Endothelial cell of umbilical vein (primary cell): Measurements from ENCODE around the gene KISS1. TPM values are rescaled to one million over a fixed set of nuclear protein-coding genes. Genes with fewer than 3 reads are reported as not detected.

Source experiments
- BruUV-seq: library from RNA; stranded (reverse); fragments of 400-500 nt; replicated peaks from 2 replicates; lab custom pipeline; 2021; lab: Mats Ljungman, UMichigan
- CTCF ChIA-PET: fragments of 300-600, 350-600 bp; sonication (Branson Sonifier 250); formaldehyde crosslinking; loops from one replicate; lab custom pipeline; 2021; ENCODE audit warnings: antibody characterized with exemption, inconsistent platforms; lab: Charles Lee
- POLR2A ChIA-PET: fragments of 300-600, 350-600 bp; sonication (Branson Sonifier 250); formaldehyde crosslinking; loops from one replicate; lab custom pipeline; 2021; ENCODE audit warnings: antibody characterized with exemption, inconsistent platforms; lab: Charles Lee
- DNase-seq: peaks from one replicate; pipeline ENCODE4 v3.0.0-alpha.2; 2011; ENCODE audit warnings: low read depth, low spot score
- FAIRE-seq: peaks from 2 replicates; lab custom pipeline; 2011; peaks lifted over from hg19 to GRCh38; lab: Jason Lieb, UNC
- H2AFZ ChIP-seq: 2 replicates; pipeline ENCODE4 v1.6.0; 2012; ENCODE audit warnings: low read depth, low read length, control low read depth, inconsistent platforms
- H3K27ac ChIP-seq: 2 replicates; pipeline ENCODE4 v1.5.1; 2011; ENCODE audit warnings: low read depth, mild to moderate bottlenecking, control low read depth, low read length, moderate library complexity; ENCODE audit not compliant: insufficient read depth
- H3K27me3 ChIP-seq, 2 experiments: 2 replicates each; pipeline versions ENCODE4 v1.6.0 to v1.6.1; 2011; ENCODE audit warnings: low read length in 2 of 2, mixed read lengths in 1 of 2; ENCODE audit not compliant: control insufficient read depth in 2 of 2, insufficient read depth in 2 of 2
- H3K36me3 ChIP-seq, 2 experiments: 2 replicates in 1 of 2; 3 replicates in 1 of 2; pipeline ENCODE4 v1.5.1; 2011; ENCODE audit warnings: low read length in 2 of 2, mild to moderate bottlenecking in 1 of 2, moderate library complexity in 1 of 2; ENCODE audit not compliant: control insufficient read depth in 2 of 2, insufficient read depth in 2 of 2; ENCODE audit errors: extremely low read depth in 1 of 2
- H3K4me1 ChIP-seq: 3 replicates; pipeline ENCODE4 v1.5.1; 2011; ENCODE audit warnings: mild to moderate bottlenecking, low read length; ENCODE audit not compliant: control insufficient read depth, insufficient read depth; ENCODE audit errors: extremely low read depth
- H3K4me2 ChIP-seq: 2 replicates; pipeline ENCODE4 v1.6.1; 2011; ENCODE audit warnings: low read length, control low read depth, mixed read lengths; ENCODE audit not compliant: insufficient read depth
- H3K4me3 ChIP-seq, 3 experiments: fragments of 200-600 bp in 1 of 3; sonication (generic), shearing (Covaris generic) in 1 of 3; replicated peaks in 1 of 3; 2 replicates each; pipeline ENCODE4 v1.5.1; 2011 to 2016; ENCODE audit warnings: control low read depth in 3 of 3, low read length in 3 of 3, mild to moderate bottlenecking in 2 of 3, inconsistent platforms in 1 of 3, low read depth in 1 of 3, moderate library complexity in 1 of 3; ENCODE audit not compliant: insufficient read depth in 1 of 3
- H3K79me2 ChIP-seq: 2 replicates; pipeline ENCODE4 v1.6.0; 2012; ENCODE audit warnings: low read length, inconsistent platforms; ENCODE audit not compliant: control insufficient read depth, insufficient read depth
- H3K9ac ChIP-seq: replicated peaks from 2 replicates; pipeline ENCODE3; 2011; ENCODE audit warnings: low read length, control low read depth; ENCODE audit not compliant: insufficient read depth; ENCODE audit errors: extremely low read depth
- H3K9me1 ChIP-seq: replicated peaks from 3 replicates; pipeline ENCODE4 v1.6.0; 2011; ENCODE audit warnings: mild to moderate bottlenecking, low read length; ENCODE audit not compliant: control insufficient read depth, insufficient read depth; ENCODE audit errors: extremely low read depth
- H3K9me3 ChIP-seq: replicated peaks from 2 replicates; pipeline ENCODE4 v1.5.1; 2012; ENCODE audit warnings: low read length, inconsistent platforms; ENCODE audit not compliant: control insufficient read depth, insufficient read depth
- H4K20me1 ChIP-seq: replicated peaks from 2 replicates; pipeline ENCODE3; 2011; ENCODE audit warnings: mild to moderate bottlenecking, low read length; ENCODE audit not compliant: control insufficient read depth, insufficient read depth; ENCODE audit errors: extremely low read depth
- FOS ChIP-seq: IDR thresholded peaks from 2 replicates; pipeline ENCODE4 v1.6.1; 2011; ENCODE audit warnings: mild to moderate bottlenecking, low read length, moderate library complexity, borderline replicate concordance; ENCODE audit not compliant: insufficient read depth
- GATA2 ChIP-seq: IDR thresholded peaks from 2 replicates; pipeline ENCODE4 v1.7.0; 2011; ENCODE audit warnings: low read depth, mild to moderate bottlenecking, moderate library complexity, mixed read lengths, low read length; ENCODE audit not compliant: insufficient read length, insufficient read depth
- POLR2AphosphoS5 ChIP-seq: IDR thresholded peaks from 2 replicates; pipeline ENCODE4 v1.6.1; 2012; ENCODE audit warnings: low read depth, mild to moderate bottlenecking, control low read depth, low read length, moderate library complexity; ENCODE audit not compliant: insufficient read depth
- dilution Hi-C: fragments of 300-500 bp; cut with MboI; formaldehyde crosslinking; loops from one replicate; pipeline ENCODE4 v1.15.0; 2019; ENCODE audit warnings: low sequenced_read_pairs; ENCODE audit not compliant: extremely low pct_ligation_motif_present
- intact Hi-C: fragments of 100-400 bp; cut with micrococcal nuclease; formaldehyde crosslinking; loops from one replicate; pipeline ENCODE4 v1.10.0; 2022
- polyA plus RNA-seq, 4 experiments: library from polyadenylated mRNA; depleted of rRNA in 3 of 4; stranded (reverse) in 3 of 4; unstranded in 1 of 4; fragments of >200 nt; gene quantifications; 2 replicates each; pipeline versions ENCODE4 v1.2.1 to v1.2.3, GENCODE V29; 2011 to 2012; ENCODE audit warnings: missing spikeins in 1 of 4
- total RNA-seq: library from RNA; stranded (reverse); gene quantifications from 2 replicates; pipeline ENCODE4 v1.2.3, GENCODE V29; 2021
- TF ChIP-seq, protein P1 (sequence below): IDR thresholded peaks from 2 replicates; pipeline ENCODE4 v1.6.1; 2011; ENCODE audit not compliant: insufficient read depth, insufficient read length
- TF ChIP-seq, protein P2 (sequence below), 2 donors: IDR thresholded peaks; 1 replicate in 1 of 2; 2 replicates in 1 of 2; pipeline ENCODE4 v1.5.1; 2011; ENCODE audit warnings: low read length in 2 of 2, mild to moderate bottlenecking in 2 of 2, moderate library complexity in 2 of 2, control low read depth in 1 of 2, inconsistent platforms in 1 of 2, low read depth in 1 of 2; ENCODE audit not compliant: insufficient read depth in 1 of 2; ENCODE audit errors: extremely low read depth in 1 of 2

The KISS1 gene
- total and polyA plus RNA-seq, 2 donors (not counting 3 experiments of a cell fraction or from before 2014, with no cell fraction given) = 0.22 to 1.00 TPM

- no TSS peak for BruUV-seq
- intact Hi-C loops (no loop called here), dilution Hi-C loops (no loop called here)
- H3K9me3 ChIP-seq = no peaks in the 10 kb centered on the region
- no peaks in the 10 kb centered on the region for H3K9me1 ChIP-seq
- H2AFZ ChIP-seq = no peak overlapping the region
- no peaks in the 10 kb centered on the region for H3K36me3 ChIP-seq
- FAIRE-seq = no peak
- H3K4me1 ChIP-seq = no peaks in the 10 kb centered on the region
- POLR2A ChIA-PET = no interaction called here
- no peaks in the 10 kb centered on the region for H3K79me2 ChIP-seq
- no peak overlapping the region for H3K4me2 ChIP-seq
- DNase-seq = no peak
- CTCF ChIA-PET = interaction anchor here (1.0 to 1.4 kb wide), 2 partner anchors 20 to 135 kb away, joined by 3 read pairs; no protein-coding TSS in a partner anchor
- H3K27me3 ChIP-seq = no peaks in the 10 kb centered on the region
- H3K27ac ChIP-seq = no peak overlapping the region
- no peak overlapping the region for H3K4me3 ChIP-seq
- H3K9ac ChIP-seq = no peak overlapping the region
- TF ChIP-seq, protein P1, sequence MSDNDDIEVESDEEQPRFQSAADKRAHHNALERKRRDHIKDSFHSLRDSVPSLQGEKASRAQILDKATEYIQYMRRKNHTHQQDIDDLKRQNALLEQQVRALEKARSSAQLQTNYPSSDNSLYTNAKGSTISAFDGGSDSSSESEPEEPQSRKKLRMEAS = no peak
- TF ChIP-seq GATA2 (no peak), POLR2AphosphoS5 (no peak), FOS (no peak)
- TF ChIP-seq, protein P2, sequence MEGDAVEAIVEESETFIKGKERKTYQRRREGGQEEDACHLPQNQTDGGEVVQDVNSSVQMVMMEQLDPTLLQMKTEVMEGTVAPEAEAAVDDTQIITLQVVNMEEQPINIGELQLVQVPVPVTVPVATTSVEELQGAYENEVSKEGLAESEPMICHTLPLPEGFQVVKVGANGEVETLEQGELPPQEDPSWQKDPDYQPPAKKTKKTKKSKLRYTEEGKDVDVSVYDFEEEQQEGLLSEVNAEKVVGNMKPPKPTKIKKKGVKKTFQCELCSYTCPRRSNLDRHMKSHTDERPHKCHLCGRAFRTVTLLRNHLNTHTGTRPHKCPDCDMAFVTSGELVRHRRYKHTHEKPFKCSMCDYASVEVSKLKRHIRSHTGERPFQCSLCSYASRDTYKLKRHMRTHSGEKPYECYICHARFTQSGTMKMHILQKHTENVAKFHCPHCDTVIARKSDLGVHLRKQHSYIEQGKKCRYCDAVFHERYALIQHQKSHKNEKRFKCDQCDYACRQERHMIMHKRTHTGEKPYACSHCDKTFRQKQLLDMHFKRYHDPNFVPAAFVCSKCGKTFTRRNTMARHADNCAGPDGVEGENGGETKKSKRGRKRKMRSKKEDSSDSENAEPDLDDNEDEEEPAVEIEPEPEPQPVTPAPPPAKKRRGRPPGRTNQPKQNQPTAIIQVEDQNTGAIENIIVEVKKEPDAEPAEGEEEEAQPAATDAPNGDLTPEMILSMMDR (IDR thresholded peaks at IDR 0.05; ENCODE audit: extremely low read depth in 1 of 2, insufficient read depth in 1 of 2, low read depth in 1 of 2, low read length in 2 of 2) = no peak
- H4K20me1 ChIP-seq = no peaks in the 10 kb centered on the region
These were observed 31.1 kb upstream of the KISS1 start for GRCh38 chr1:204227351-204227750.
